DOHH2 (cell line): ENCODE results near the gene CASP10.
A peak's percentile ranks its signal among the peaks of the same experiment; 100 is the strongest.

ENCODE experiments used
- H3F3A ChIP-seq: fragments of 200-600 bp; sonication (generic), shearing (Covaris generic); 2 replicates; pipeline ENCODE4 v1.6.0; 2016; ENCODE audit warnings: antibody characterized with exemption, mild to moderate bottlenecking; ENCODE audit not compliant: control insufficient read depth, insufficient read depth
- H3K27ac ChIP-seq: fragments of 200-600 bp; sonication (generic); 2 replicates; pipeline ENCODE4 v1.5.1; 2014; ENCODE audit warnings: low read depth, mild to moderate bottlenecking, low read length, moderate library complexity
- H3K27me3 ChIP-seq: fragments of 200-600 bp; sonication (generic); 2 replicates; pipeline ENCODE4 v1.6.1; 2014; ENCODE audit warnings: mild to moderate bottlenecking, low read length, mixed read lengths; ENCODE audit not compliant: control insufficient read depth
- H3K36me3 ChIP-seq: fragments of 200-600 bp; sonication (generic); 2 replicates; pipeline ENCODE4 v1.6.1; 2014; ENCODE audit warnings: mild to moderate bottlenecking, low read length, moderate library complexity, mixed read lengths; ENCODE audit not compliant: control insufficient read depth
- H3K4me1 ChIP-seq: fragments of 200-600 bp; sonication (generic); 2 replicates; pipeline ENCODE4 v1.6.1; 2014; ENCODE audit warnings: mild to moderate bottlenecking, low read length, mixed read lengths; ENCODE audit not compliant: control insufficient read depth
- H3K4me2 ChIP-seq: fragments of 200-600 bp; sonication (generic); 2 replicates; pipeline ENCODE4 v1.6.0; 2014; ENCODE audit warnings: mild to moderate bottlenecking, low read length, moderate library complexity
- H3K4me3 ChIP-seq: fragments of 200-600 bp; sonication (generic); 2 replicates; pipeline ENCODE4 v1.5.1; 2014; ENCODE audit warnings: mild to moderate bottlenecking, low read length, mixed read lengths
- H3K79me2 ChIP-seq: fragments of 200-600 bp; sonication (generic); 2 replicates; pipeline ENCODE4 v1.6.1; 2014; ENCODE audit warnings: mild to moderate bottlenecking, low read length, mixed read lengths; ENCODE audit not compliant: control insufficient read depth
- H3K9me2 ChIP-seq: fragments of 200-600 bp; sonication (generic); replicated peaks from 2 replicates; pipeline ENCODE4 v1.6.1; 2014; ENCODE audit warnings: mild to moderate bottlenecking, low read length, mixed read lengths; ENCODE audit not compliant: control insufficient read depth
- H3K9me3 ChIP-seq: fragments of 200-600 bp; sonication (generic); 2 replicates; pipeline ENCODE4 v1.6.1; 2014; ENCODE audit warnings: antibody characterized with exemption, low read length, mixed read lengths; ENCODE audit not compliant: control insufficient read depth, insufficient read depth
- H4K20me1 ChIP-seq: fragments of 200-600 bp; sonication (generic); 2 replicates; pipeline ENCODE4 v1.6.0; 2014; ENCODE audit warnings: low read depth, mild to moderate bottlenecking, antibody characterized with exemption, low read length, moderate library complexity; ENCODE audit not compliant: control insufficient read depth, insufficient read depth
- EZH2phosphoT487 ChIP-seq: fragments of 200-600 bp; sonication (generic); IDR thresholded peaks from 2 replicates; pipeline ENCODE4 v1.6.1; 2017; ENCODE audit warnings: borderline replicate concordance, mild to moderate bottlenecking, antibody characterized with exemption, low read length, moderate library complexity, mixed read lengths
- TF ChIP-seq, protein P1 (sequence below): fragments of 200-600 bp; sonication (generic); IDR thresholded peaks from one replicate; pipeline ENCODE4 v1.5.1; 2014; ENCODE audit warnings: antibody characterized with exemption, mild to moderate bottlenecking, low read depth, low read length; ENCODE audit not compliant: poor library complexity, severe bottlenecking

The CASP10 gene

DNA sequence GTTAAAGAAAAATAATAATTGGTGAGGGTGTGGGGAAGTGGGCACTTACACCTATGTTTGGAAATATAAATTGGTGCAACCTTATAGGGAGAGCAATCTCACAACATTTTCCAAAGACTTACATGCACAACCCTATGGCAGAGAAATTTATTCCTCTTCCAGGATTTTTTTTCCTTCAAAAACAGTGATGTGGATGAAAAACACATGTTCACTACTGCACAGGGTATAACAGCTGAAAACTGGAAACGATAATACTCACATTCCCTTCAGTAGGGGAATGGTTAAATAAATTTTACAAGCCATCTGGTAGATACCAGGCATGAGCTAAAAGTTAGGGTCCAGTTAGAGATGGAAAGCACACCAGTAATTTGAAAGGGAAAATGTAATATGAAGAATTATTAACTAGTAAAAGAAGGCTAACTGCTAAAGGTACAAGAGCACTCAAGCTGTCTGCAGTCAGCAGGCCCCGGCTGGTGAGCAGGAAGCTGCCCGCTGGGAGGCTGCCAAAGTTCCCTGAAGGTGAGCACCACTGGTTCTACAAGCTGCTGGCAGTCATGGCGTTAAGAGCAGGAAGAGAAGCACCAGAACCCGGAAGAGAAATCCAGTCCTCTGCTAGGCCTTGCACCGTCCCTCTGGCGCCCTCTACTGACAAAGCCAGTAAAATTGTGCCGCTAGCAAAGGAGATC is 49.0 kb downstream of the CASP10 start:
- Histone ChIP-seq H3K4me2 (peak overlapping the region; percentile 84), H4K20me1 (no peaks in the 10 kb centered on the region), H3K27ac (no peak overlapping the region), H3F3A (peaks cover 7% of the 10 kb centered on the region), H3K79me2 (peaks cover 17% of the 10 kb centered on the region), H3K4me1 (peaks cover 43% of the 10 kb centered on the region), H3K36me3 (no peaks in the 10 kb centered on the region), H3K27me3 (peaks cover 3% of the 10 kb centered on the region; the same call in 1 of the 2 replicates), H3K9me2 (no peaks in the 10 kb centered on the region), H3K9me3 (no peaks in the 10 kb centered on the region), H3K4me3 (peak overlapping the region; percentile 77)
- TF ChIP-seq, protein P1, sequence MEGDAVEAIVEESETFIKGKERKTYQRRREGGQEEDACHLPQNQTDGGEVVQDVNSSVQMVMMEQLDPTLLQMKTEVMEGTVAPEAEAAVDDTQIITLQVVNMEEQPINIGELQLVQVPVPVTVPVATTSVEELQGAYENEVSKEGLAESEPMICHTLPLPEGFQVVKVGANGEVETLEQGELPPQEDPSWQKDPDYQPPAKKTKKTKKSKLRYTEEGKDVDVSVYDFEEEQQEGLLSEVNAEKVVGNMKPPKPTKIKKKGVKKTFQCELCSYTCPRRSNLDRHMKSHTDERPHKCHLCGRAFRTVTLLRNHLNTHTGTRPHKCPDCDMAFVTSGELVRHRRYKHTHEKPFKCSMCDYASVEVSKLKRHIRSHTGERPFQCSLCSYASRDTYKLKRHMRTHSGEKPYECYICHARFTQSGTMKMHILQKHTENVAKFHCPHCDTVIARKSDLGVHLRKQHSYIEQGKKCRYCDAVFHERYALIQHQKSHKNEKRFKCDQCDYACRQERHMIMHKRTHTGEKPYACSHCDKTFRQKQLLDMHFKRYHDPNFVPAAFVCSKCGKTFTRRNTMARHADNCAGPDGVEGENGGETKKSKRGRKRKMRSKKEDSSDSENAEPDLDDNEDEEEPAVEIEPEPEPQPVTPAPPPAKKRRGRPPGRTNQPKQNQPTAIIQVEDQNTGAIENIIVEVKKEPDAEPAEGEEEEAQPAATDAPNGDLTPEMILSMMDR, result peak; percentile 96
- TF ChIP-seq EZH2phosphoT487, result no peak

DNA sequence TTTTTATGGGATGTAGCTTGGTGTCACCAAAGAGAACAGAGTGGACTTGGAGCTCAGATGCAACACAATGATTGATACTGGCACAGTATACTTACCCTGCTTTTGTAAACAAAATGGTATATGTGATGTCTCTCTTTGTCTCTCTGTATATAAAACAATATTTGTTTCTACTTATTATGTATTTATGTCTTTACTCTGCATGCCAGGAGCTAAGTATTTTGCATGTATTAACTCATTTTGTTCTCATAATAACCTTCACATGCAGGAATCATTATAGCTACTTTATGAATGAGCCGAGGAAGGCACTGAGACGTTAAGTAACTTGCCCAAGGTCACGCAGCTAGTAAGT is 49.5 kb downstream of the CASP10 start:
- peaks cover 7% of the 10 kb centered on the region for H3F3A ChIP-seq
- peaks cover 17% of the 10 kb centered on the region for H3K79me2 ChIP-seq
- no peaks in the 10 kb centered on the region for H3K27me3 ChIP-seq
- H3K36me3 ChIP-seq, result no peaks in the 10 kb centered on the region
- H3K27ac ChIP-seq, result peak overlapping the region; percentile 7
- H3K4me2 ChIP-seq, result peak overlapping the region; percentile 84
- TF ChIP-seq EZH2phosphoT487, result no peak
- TF ChIP-seq, protein P1, result peak; percentile 34
- no peaks in the 10 kb centered on the region for H3K9me2 ChIP-seq
- H4K20me1 ChIP-seq, result no peaks in the 10 kb centered on the region
- H3K4me3 ChIP-seq, result peak overlapping the region; percentile 77
- H3K9me3 ChIP-seq, result no peaks in the 10 kb centered on the region
- H3K4me1 ChIP-seq, result peaks cover 43% of the 10 kb centered on the region

DNA sequence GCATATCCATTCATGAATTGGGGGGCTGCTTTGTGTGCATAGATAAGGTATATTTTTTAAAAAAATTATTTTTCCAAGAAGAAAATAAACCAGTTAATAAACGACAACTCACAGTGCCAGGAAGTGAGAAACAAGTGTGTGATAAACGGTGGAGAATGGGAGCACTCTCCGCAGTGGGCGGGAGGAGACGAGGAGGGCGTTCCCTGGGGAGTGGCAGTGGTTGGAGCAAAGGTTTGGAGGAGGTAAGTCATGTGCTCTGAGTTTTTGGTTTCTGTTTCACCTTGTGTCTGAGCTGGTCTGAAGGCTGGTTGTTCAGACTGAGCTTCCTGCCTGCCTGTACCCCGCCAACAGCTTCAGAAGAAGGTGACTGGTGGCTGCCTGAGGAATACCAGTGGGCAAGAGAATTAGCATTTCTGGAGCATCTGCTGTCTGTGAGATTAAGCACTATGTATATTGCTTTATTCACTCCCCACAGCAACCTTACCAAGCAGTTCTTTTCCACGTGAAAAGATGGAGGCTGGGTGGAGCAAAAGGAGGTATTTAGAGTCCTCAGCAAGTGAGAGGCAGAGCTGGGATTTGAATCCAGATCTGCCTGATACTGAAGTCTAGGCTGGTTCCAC is 50.4 kb downstream of the CASP10 start:
- Histone ChIP-seq H3K4me3 (peak overlapping the region; percentile 77), H3K27ac (peak overlapping the region; percentile 7; the same call in 1 of the 2 replicates), H3F3A (peaks cover 7% of the 10 kb centered on the region), H3K79me2 (peaks cover 17% of the 10 kb centered on the region), H3K4me2 (peak overlapping the region; percentile 84), H3K4me1 (peaks cover 43% of the 10 kb centered on the region), H3K9me3 (no peaks in the 10 kb centered on the region), H3K36me3 (no peaks in the 10 kb centered on the region), H4K20me1 (no peaks in the 10 kb centered on the region), H3K27me3 (no peaks in the 10 kb centered on the region), H3K9me2 (no peaks in the 10 kb centered on the region)
- no peak for TF ChIP-seq EZH2phosphoT487
- TF ChIP-seq, protein P1, result no peak
